NB4 (cell line): ENCODE results near the gene CLRN2.

ENCODE experiments used
- POLR2A ChIP-seq: IDR thresholded peaks from 2 replicates; pipeline ENCODE4 v1.6.1; 2011; ENCODE audit warnings: mild to moderate bottlenecking; ENCODE audit not compliant: insufficient read length; ENCODE audit errors: extremely low read depth
- TF ChIP-seq, protein P1 (sequence below): IDR thresholded peaks from one replicate; pipeline ENCODE4 v1.5.1; 2012; ENCODE audit warnings: low read depth, low read length

DNA sequence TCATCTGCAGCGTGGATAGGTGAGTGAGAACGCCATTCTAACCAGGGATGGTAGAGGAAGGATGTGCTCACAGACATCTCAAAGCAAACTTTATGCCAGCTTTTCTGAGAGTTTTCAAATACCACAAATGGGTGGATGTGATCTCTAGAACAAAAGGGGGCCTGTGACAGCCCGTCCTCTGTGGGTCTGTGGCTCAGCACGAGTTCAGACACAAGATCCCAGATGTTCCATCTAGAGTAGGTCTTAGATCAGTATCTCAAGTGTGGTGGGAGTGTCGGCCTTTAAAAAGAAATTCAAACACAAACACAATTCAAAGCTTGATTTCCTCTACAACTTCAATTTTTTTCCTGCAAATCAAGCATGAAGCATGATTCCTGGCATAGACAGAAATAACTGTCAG is 25.8 kb upstream of the CLRN2 start:
- TF ChIP-seq, protein P1, sequence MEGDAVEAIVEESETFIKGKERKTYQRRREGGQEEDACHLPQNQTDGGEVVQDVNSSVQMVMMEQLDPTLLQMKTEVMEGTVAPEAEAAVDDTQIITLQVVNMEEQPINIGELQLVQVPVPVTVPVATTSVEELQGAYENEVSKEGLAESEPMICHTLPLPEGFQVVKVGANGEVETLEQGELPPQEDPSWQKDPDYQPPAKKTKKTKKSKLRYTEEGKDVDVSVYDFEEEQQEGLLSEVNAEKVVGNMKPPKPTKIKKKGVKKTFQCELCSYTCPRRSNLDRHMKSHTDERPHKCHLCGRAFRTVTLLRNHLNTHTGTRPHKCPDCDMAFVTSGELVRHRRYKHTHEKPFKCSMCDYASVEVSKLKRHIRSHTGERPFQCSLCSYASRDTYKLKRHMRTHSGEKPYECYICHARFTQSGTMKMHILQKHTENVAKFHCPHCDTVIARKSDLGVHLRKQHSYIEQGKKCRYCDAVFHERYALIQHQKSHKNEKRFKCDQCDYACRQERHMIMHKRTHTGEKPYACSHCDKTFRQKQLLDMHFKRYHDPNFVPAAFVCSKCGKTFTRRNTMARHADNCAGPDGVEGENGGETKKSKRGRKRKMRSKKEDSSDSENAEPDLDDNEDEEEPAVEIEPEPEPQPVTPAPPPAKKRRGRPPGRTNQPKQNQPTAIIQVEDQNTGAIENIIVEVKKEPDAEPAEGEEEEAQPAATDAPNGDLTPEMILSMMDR = no peak
- TF ChIP-seq POLR2A = no peak
